Measurements from ENCODE around the gene BUD23. TPM values are rescaled to one million over a fixed set of nuclear protein-coding genes. Genes with fewer than 3 reads are reported as not detected.

Gene BUD23
- total and polyA plus RNA-seq, 2 donors (not counting 3 experiments of a cell fraction or from before 2014, with no cell fraction given): 62.1 to 64.6 TPM

- Histone ChIP-seq H3K9me1 (replicated peaks; ENCODE audit: control insufficient read depth, extremely low read depth, insufficient read depth, low read length) (no peaks in the 10 kb centered on the region), H3K4me1 (ENCODE audit: control insufficient read depth, extremely low read depth, insufficient read depth, low read length) (peaks cover 13% of the 10 kb centered on the region), H3K9ac (replicated peaks; ENCODE audit: extremely low read depth, insufficient read depth, low read length) (no peak overlapping the region), H3K36me3 (ENCODE audit: control insufficient read depth in 2 of 2, extremely low read depth in 1 of 2, insufficient read depth in 2 of 2, low read length in 2 of 2) (no peaks in the 10 kb centered on the region), H3K27me3 (ENCODE audit: control insufficient read depth in 2 of 2, insufficient read depth in 2 of 2, low read length in 2 of 2) (no peaks in the 10 kb centered on the region), H2AFZ (ENCODE audit: low read depth, low read length) (no peak overlapping the region), H3K79me2 (ENCODE audit: control insufficient read depth, insufficient read depth, low read length) (no peaks in the 10 kb centered on the region), H3K27ac (ENCODE audit: insufficient read depth, low read depth, low read length) (no peak overlapping the region), H3K4me2 (ENCODE audit: insufficient read depth, low read length) (no peak overlapping the region), H3K9me3 (replicated peaks; ENCODE audit: control insufficient read depth, insufficient read depth, low read length) (no peaks in the 10 kb centered on the region), H4K20me1 (replicated peaks; ENCODE audit: control insufficient read depth, extremely low read depth, insufficient read depth, low read length) (no peaks in the 10 kb centered on the region), H3K4me3 (replicated peaks in 1 of 3; ENCODE audit: insufficient read depth in 1 of 3, low read depth in 1 of 3, low read length in 3 of 3) (no peak overlapping the region)
- POLR2A ChIA-PET: interaction anchor here (0.6 kb wide), 1 partner anchor 273 kb away, joined by 3 read pairs; no protein-coding TSS in a partner anchor
- no TSS peak for BruUV-seq (replicated peaks)
- dilution Hi-C loops (cut with MboI; ENCODE audit: extremely low pct_ligation_motif_present, low sequenced_read_pairs) (no loop called here), intact Hi-C loops (cut with micrococcal nuclease) (loop anchor here (1.0 to 5.0 kb wide), 4 partner anchors 120 to 283 kb away; partner anchors contain the start of gene BAZ1B)
- peak; percentile 98 for FAIRE-seq
- CTCF ChIA-PET: interaction anchor here (0.5 to 5.3 kb wide), 34 partner anchors 8 to 411 kb away, joined by 3 to 106 read pairs (median 4); partner anchors contain the start of gene METTL27
- TF ChIP-seq POLR2A (IDR thresholded peaks at IDR 0.05; ENCODE audit: low read depth, low read length): no peak
- TF ChIP-seq POLR2AphosphoS5 (IDR thresholded peaks at IDR 0.05; ENCODE audit: insufficient read depth, low read depth, low read length): peak; percentile 55
- TF ChIP-seq MYC (IDR thresholded peaks at IDR 0.05; ENCODE audit: low read depth, low read length): no peak
- peak; percentile 81 to 88 for TF ChIP-seq CTCF (IDR thresholded peaks at IDR 0.05; ENCODE audit: extremely low read depth in 1 of 2, insufficient read depth in 1 of 2, low read depth in 1 of 2, low read length in 2 of 2)
- peak; percentile 82 for DNase-seq (ENCODE audit: low read depth, low spot score)
These were observed 51.5 kb downstream of the BUD23 start for GRCh38 chr7:73734619-73735527.

Data from endothelial cell of umbilical vein (primary cell).